H7 (cell line): ENCODE results near the gene PSORS1C1. TPM values are rescaled to one million over a fixed set of nuclear protein-coding genes. Genes with fewer than 3 reads are reported as not detected.
A peak's percentile ranks its signal among the peaks of the same experiment; 100 is the strongest.

Experiments used
- DNase-seq: peaks from one replicate; pipeline ENCODE4 v3.0.0; 2012
- H3K27me3 ChIP-seq: 2 replicates; pipeline ENCODE4 v1.6.0; 2011; ENCODE audit warnings: mild to moderate bottlenecking, low read length; ENCODE audit not compliant: control insufficient read depth, insufficient read depth
- H3K36me3 ChIP-seq: replicated peaks from 2 replicates; pipeline ENCODE4 v1.5.1; 2011; ENCODE audit warnings: low read length; ENCODE audit not compliant: control insufficient read depth, insufficient read depth
- H3K4me3 ChIP-seq: 2 replicates; pipeline ENCODE4 v1.5.1; 2011; ENCODE audit warnings: low read depth, mild to moderate bottlenecking, control low read depth, low read length, moderate library complexity; ENCODE audit not compliant: insufficient read depth
- total RNA-seq: library from RNA; depleted of rRNA; stranded (reverse); fragments of >200 nt; shearing (Covaris generic); gene quantifications from 2 replicates; pipeline ENCODE4 v1.2.3, GENCODE V29; 2014

Gene PSORS1C1
- total RNA-seq, 1 experiment from 2014 or later, result 0.10 TPM

GRCh38 chr6:31126396-31127175 lies 12.0 kb downstream of the PSORS1C1 start:
- no peak for DNase-seq
- Histone ChIP-seq H3K4me3 (no peak overlapping the region), H3K27me3 (no peaks in the 10 kb centered on the region), H3K36me3 (no peaks in the 10 kb centered on the region)

GRCh38 chr6:31128093-31128676 lies 13.6 kb downstream of the PSORS1C1 start:
- peak; percentile 89 for DNase-seq
- Histone ChIP-seq H3K4me3 (no peak overlapping the region), H3K27me3 (no peaks in the 10 kb centered on the region), H3K36me3 (no peaks in the 10 kb centered on the region)

- no peak overlapping the region for H3K4me3 ChIP-seq
- DNase-seq, result no peak
- no peaks in the 10 kb centered on the region for H3K36me3 ChIP-seq
- H3K27me3 ChIP-seq, result no peaks in the 10 kb centered on the region
These were observed 14.5 kb downstream of the PSORS1C1 start for GRCh38 chr6:31129130-31129529.

- Histone ChIP-seq H3K4me3 (no peak overlapping the region), H3K36me3 (no peaks in the 10 kb centered on the region), H3K27me3 (no peaks in the 10 kb centered on the region)
- no peak for DNase-seq
These were observed 16.2 kb downstream of the PSORS1C1 start for GRCh38 chr6:31130751-31131150.

- Histone ChIP-seq H3K4me3 (no peak overlapping the region), H3K27me3 (no peaks in the 10 kb centered on the region), H3K36me3 (no peaks in the 10 kb centered on the region)
- peak; percentile 41 for DNase-seq
These were observed 17.0 kb downstream of the PSORS1C1 start for GRCh38 chr6:31131595-31131994.

GRCh38 chr6:31132806-31133205 lies 18.2 kb downstream of the PSORS1C1 start:
- H3K4me3 ChIP-seq, result no peak overlapping the region
- no peaks in the 10 kb centered on the region for H3K36me3 ChIP-seq
- DNase-seq, result no peak
- H3K27me3 ChIP-seq, result no peaks in the 10 kb centered on the region

GRCh38 chr6:31135710-31136109 lies 21.1 kb downstream of the PSORS1C1 start:
- H3K4me3 ChIP-seq, result no peak overlapping the region
- H3K27me3 ChIP-seq, result no peaks in the 10 kb centered on the region
- DNase-seq, result no peak
- H3K36me3 ChIP-seq, result no peaks in the 10 kb centered on the region

- no peak for DNase-seq
- Histone ChIP-seq H3K36me3 (peaks cover 8% of the 10 kb centered on the region), H3K27me3 (no peaks in the 10 kb centered on the region), H3K4me3 (no peak within 1 kb of the TSS)
These were observed 24.4 kb downstream of the PSORS1C1 start, which contains the start of gene PSORS1C2 for GRCh38 chr6:31138982-31139381. PSORS1C2 (minus strand) TSS chr6:31139066; CDS start chr6:31139026, 40 bp downstream.

- peak; percentile 87 for DNase-seq
- H3K36me3 ChIP-seq, result peaks cover 10% of the 10 kb centered on the region
- H3K4me3 ChIP-seq, result no peak overlapping the region
- H3K27me3 ChIP-seq, result no peaks in the 10 kb centered on the region
These were observed 25.0 kb downstream of the PSORS1C1 start for GRCh38 chr6:31139599-31139998.

GRCh38 chr6:31140643-31141042 lies 26.0 kb downstream of the PSORS1C1 start:
- H3K27me3 ChIP-seq, result no peaks in the 10 kb centered on the region
- H3K4me3 ChIP-seq, result no peak overlapping the region
- peaks cover 18% of the 10 kb centered on the region for H3K36me3 ChIP-seq
- no peak for DNase-seq

GRCh38 chr6:31142361-31142761 lies 27.8 kb downstream of the PSORS1C1 start:
- no peaks in the 10 kb centered on the region for H3K27me3 ChIP-seq
- H3K4me3 ChIP-seq, result no peak overlapping the region
- peaks cover 18% of the 10 kb centered on the region for H3K36me3 ChIP-seq
- DNase-seq, result no peak

- Histone ChIP-seq H3K36me3 (peaks cover 20% of the 10 kb centered on the region), H3K4me3 (no peak overlapping the region), H3K27me3 (no peaks in the 10 kb centered on the region)
- DNase-seq, result peak; percentile 94
These were observed 28.5 kb downstream of the PSORS1C1 start for GRCh38 chr6:31143148-31143547.

- Histone ChIP-seq H3K4me3 (no peak overlapping the region), H3K36me3 (peaks cover 25% of the 10 kb centered on the region), H3K27me3 (no peaks in the 10 kb centered on the region)
- no peak for DNase-seq
These were observed 29.8 kb downstream of the PSORS1C1 start for GRCh38 chr6:31144296-31144969.

GRCh38 chr6:31144970-31145340 lies 30.4 kb downstream of the PSORS1C1 start:
- Histone ChIP-seq H3K4me3 (no peak overlapping the region), H3K36me3 (peaks cover 27% of the 10 kb centered on the region), H3K27me3 (no peaks in the 10 kb centered on the region)
- DNase-seq, result no peak

GRCh38 chr6:31145386-31145785 lies 30.8 kb downstream of the PSORS1C1 start:
- H3K36me3 ChIP-seq, result peaks cover 30% of the 10 kb centered on the region
- no peak overlapping the region for H3K4me3 ChIP-seq
- DNase-seq, result no peak
- H3K27me3 ChIP-seq, result no peaks in the 10 kb centered on the region
